GM19023 (cell line): ENCODE measurements around the gene MATR3.
A peak's percentile ranks its signal among the peaks of the same experiment; 100 is the strongest.

Source experiments
- ATAC-seq: cut with Tn5 transposase; IDR thresholded peaks from one replicate; pipeline ENCODE4 v1.9.1; 2021; ENCODE audit warnings: mild to moderate bottlenecking, moderate library complexity; ENCODE audit not compliant: unreplicated experiment

MATR3 gene

DNA sequence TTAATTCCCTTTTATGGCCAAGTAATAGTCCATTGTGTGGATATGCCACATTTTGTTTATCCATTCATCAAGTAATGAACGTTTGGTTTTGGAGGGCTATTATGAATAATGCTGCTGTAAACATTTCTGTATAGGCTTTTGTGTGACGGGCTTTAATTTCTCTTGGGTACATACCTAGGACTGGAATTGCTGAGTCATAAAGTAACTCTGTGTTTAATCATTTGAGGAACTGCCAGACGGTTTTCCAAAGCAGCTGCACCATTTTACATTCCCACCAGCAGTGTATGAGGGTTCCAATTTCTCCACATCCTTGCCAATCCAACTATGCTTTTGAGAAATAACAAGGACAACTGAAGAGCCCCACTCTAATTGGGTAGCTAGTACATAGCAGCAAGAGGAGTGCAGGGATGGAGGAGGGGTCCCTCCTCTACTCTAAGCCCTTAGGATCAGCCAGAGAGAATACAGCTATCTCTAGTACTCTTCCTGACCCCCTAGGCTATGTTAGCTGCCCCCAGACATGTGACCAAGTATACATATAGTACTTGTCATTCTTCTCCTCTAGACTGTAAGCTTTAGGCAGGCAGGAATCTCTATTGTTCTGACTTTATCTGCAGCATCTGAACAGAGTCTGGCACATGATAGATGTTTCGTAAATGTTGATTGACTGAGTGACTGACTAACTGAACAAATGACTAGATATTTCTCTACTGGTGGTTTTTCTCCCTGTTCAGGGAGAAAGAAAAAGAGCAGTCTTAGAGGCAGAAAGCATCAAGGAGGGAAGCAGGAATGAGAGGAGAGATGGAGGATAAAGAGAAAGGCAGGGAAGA is 22.1 kb upstream of the MATR3 start:
- ATAC-seq: no peak

DNA sequence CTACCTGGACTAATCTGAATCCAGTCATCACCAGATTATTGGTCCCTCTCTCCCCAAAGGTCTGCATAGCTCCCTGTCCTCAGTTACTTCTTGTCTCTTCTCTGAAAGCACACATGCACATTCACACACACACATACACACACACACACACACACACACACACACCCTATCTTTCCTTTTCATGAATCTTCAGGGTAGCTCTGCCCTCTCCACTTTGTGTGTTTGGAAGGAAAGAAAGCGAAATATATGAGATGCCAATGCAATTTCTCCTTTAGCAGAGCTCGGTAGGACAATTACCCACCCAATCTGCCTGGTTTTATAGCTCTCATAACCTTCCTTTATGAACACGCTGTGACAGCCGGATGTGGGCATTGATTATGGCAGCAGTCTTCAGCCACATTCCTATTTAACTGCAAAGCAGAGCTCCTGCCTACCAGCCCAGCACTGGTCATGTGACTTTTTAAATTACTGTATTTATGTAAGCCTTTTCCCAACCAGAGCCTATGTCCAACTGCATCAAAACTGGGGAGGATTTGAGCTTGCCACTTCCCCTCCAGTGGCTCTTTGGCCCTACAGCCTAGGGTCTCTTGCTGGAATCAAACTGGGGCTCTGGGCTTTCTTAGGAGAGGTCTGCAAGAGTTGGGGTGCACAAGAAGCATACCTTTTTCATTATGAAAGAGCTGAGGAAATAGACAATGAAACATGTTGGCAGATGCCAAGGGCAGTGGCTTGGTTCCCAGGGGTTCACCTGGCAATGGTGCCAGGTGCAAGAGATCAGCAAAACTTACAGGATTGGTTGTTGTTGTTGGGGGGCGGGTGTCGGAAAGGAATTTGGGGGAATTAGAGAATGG is 20.8 kb upstream of the MATR3 start:
- no peak for ATAC-seq

DNA sequence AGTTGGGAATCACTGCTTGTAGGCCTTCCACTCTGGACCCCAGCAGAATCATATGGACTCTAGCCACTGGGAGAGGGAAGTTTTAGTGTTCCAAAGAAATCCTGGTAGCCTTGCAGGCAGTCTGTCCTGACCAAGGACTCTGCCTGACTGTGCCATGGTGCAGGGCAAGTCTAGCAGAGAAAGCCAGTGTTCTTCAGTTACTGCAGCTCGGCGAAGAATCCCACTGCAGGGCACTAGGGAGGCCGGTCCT is 20.3 kb upstream of the MATR3 start:
- ATAC-seq: peak; percentile 10

DNA sequence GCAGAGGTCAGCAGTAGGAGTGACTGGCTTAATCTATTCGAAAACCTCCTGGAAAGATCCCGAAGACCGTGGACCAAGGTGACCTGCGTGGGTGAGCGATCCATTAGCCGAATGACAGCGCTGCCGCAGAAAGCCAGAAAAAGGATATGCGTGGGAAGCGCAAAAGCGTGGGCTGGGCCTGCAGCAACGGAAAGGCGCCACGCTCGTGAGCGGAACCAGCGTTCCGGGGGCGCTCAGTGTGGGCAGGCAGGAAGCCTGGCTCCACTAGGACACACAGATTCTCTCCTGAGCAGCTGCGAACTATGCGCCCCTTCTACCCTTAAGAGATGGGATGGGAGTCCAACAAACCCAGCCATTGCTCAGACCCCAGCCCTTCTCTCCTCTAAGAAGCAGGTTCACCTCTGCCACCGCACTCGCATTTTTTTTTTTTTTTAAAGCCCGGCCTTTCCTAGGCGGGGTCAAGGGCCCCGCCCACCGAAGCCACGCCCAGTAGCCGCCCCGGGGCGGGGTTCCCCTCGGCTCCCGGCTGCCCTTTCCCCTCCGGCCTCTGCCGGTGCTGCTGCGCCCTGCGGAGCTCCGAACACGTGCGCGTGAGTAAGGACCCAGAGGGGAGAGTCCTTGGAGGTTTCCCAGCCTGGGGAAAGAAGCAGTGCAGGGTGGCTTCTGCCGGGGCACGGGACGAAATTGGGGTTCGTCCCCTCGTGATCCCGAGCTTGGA is 19.8 kb upstream of the MATR3 start:
- ATAC-seq: peak; percentile 81

DNA sequence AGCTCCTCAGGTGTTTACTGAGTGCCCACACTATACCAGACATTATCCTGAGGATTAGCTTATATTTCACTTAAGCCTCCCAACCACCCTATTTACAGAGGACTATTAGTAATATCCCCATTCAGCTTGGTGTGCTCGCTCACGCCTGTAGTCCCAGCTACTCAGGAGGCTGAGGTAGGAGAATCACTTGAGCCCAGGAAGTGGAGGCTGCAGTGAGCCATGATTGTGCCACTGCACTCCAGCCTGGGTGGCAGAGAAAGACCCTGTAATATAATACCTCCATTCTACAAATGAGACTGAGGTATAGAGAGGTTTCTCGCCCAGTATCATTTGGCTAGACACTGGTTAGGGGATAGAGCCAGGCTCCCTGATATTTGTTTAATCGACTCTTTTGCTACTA is 18.0 kb upstream of the MATR3 start:
- ATAC-seq: no peak

DNA sequence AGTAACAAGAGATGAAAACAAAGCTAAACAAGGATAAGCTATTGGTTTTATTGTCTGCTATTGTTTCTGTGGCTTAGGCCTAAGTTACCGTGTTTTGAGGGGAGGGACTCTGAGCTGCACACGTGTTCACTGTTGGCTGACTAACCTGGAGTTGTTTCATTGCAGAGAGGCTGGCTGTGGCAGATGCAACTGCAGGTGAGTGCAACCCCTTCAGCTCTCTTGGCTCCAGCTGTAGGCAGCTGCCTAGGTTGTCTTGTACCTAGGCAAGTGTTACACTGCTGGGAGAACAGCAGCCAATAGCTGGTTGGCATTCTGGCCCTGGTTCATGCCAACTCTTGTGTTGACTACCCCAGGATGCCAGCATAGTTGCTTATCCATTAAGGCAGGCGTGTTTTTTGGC is 17.6 kb upstream of the MATR3 start:
- ATAC-seq: no peak

DNA sequence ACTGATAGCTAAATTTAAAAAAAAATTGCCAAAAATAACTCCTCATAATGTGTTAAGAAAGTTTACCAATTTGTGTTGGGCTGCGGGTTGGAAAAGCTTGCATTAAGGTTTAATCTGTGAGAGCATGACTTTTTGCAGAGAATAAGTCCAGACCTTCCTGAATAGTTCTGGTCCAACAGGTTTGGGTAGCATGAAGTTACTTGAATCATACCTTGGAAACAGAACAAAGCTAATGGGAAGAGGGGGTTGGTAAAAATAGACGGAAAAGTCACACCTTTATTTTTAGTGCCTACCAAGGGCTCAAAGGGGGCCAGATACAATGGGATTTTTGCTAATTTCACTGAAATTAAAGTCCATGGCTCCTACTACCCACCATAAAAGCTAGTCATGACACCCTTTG is 17.1 kb upstream of the MATR3 start:
- ATAC-seq: no peak

DNA sequence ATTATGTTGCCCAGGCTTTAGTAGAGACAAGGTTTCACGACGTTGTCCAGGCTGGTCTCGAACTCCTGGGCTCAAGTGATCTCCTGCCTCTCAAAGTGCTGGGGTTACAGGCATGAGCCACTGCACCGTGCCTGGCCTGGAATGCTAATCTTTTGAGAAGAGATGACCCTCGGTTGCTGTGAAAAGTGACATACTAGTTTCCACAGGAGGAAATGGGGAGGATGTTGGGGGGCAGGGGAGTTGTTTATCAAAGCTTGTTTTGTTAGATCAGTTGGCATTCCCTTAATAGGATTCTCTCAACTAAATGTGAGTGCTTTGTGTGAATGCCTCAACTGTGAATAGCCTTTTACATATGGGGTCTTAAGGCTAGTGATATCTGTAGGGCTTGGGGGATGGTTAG is 16.4 kb upstream of the MATR3 start:
- no peak for ATAC-seq

DNA sequence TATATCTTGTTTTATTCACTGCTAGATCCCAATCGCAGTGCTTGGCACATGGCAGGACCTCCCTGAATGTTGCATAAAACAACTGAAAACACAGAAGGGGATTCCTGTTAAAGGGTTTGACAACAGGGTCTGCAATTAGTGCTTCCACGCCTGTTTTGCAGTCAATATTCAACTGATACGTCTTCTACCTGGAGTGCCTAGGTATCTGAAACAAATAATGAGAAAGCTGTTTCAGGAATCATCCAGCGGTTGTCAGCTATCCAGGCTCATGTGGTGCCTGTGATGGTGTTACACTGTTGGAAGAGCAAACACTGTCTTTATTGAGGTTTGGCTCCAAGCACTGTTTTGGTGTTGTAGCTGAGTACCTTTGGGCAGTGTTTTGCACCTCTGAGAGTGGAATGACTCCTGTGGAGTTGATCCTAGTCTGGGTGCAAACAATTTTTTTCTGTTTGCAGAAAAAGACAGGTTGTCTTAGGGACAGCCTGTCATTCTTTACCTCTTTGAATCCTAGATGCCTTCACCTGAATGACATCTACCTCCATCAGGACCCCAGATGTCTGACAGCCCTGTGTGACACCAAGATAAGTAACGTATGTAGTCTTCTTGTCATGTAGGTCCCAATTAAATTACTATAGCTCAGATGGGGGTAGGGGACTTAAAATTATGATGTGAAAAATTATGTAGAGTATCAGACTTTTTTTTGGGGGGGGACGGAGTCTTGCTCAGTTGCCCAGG is 14.8 kb upstream of the MATR3 start:
- ATAC-seq: no peak

DNA sequence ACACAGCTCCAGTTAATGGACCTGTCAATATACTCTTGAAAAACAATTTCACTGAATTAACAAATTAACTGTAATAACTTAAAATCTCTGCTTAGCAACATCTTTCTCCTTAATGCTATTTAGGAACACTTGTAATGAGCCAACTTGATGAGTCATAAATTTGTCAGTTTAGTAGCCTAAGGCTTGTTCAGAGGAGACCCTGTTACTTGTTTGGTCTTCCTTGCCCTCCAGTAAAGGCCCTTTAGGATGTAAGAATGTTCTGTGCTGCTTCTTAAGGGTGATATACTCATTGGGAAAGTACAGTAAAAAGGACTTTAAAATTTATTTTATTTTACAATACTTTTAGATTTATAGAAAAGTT is 11.4 kb upstream of the MATR3 start:
- no peak for ATAC-seq

DNA sequence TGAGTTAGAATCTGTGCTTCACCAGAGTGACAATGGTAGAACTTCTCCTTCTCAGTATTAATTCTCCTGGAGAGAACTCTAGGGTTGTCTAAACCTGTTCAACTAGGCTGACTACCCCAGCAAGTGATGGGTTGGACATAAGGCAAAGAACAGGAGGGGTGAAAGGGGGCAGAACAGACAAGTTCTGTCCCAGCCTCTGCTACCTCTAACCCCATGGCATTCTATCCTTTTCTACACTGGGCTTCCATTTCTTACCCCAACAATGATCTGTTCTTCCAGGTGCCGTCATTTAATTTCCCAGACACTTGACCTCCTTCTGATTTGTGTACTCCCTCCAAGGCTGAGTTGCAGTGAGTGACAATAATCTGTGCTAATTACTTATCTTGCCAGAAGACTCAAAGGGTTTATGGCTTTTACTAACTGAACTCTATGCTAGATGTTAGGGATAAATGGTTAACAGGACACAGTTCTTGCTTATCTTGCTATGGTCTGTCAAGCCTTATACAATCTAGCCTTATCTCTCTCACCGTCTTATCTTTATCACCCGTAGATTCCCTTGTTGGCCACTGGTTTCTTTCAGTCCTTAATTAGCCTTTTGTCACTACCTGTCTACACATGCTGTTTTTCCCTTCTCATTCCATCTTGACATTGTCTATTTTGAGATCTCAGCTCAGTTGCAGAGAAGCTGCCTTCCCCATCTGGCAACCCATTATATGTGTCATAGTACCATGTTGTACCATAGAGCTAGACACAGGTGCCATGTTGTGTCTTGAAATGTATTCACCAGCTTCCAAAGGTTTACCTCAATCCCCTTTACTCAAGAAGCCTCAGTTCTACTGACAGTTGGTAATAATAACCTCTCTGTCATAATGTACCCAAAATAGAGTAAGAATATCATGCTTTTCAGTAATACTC is 10.0 kb upstream of the MATR3 start:
- no peak for ATAC-seq

DNA sequence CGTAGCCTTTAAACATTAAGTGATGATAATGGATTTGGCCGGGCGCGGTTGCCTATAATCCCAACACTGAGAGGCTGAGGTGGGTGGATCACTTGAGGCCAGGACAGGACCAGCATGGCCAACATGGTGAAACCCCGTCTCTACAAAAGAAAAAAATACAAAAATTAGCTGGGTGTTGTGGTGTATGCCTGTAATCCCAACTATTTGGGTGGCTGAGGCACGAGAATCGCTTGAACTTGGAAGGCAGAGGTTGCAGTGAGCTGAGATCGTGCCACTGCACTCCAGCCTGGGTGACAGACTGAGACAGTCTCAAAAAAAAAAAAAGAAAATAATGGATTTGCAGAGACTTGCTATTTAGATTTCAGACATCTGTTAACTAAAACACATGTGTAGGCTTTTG is 9.2 kb upstream of the MATR3 start:
- no peak for ATAC-seq

DNA sequence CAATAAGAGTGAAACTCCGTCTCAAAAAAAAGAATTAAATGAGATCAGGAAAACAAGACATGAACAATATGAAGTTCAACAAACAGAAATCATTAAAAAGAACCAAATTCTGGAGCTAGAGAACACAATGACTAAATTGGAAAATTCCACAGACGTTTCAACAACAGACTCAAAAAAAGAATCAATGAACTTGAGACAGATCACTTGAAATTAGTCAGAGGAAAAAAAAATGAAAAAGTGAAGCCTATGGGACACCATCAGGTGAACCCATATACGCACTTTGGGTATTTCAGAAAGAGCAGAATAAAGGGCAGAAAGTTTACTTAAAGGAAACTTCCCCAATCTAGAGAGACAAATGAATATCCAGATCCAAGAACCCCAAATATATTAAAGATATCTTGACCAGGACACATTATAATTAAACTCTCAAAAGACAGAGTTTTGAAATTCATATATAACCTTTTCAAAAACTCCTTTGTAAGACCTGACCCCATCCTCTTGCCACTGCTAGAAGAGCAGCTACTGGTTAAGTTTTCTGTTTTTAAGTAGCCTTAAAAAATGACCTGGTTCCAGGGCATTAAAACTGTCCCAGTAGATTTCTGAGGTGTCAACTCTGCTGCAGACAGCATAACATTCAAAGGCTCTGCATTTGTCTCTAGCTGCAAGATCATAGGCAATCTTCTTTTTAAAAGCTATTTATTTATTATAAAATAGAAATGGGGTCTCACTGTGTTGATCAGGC is 7.7 kb upstream of the MATR3 start:
- no peak for ATAC-seq

DNA sequence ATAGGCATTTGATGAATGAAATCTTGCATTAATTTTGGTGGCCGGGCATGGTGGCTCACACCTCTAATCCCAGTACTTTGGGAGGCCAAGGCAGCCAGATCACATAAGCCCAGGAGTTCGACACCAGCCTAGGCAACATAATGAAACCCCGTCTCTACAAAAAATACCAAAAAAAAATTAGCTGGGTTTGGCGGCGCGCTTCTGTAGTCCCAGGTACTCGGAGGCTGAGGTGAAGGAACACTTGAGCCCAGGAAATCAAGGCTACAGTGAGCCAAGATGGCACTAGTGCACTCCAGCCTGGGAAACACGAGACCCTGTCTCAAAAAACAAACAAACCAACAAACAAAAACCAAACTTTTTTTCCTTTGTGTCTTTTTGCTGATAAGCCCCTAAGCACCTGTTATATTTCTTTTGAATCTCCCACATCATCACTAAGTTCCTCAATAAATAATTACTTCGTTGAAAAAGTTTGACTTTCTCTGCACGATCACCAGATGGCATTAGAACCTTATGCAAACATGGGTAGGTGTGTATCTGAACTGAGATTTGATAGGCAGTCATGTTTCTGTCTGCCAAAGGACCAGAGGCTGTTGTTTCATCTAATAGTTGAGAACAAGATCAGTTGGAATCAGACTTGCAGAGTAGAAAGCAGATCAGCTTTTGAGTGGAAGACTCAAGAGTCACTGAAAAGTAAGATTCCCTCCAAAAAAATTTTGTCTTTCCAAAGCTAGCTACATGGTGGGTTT is 5.5 kb upstream of the MATR3 start:
- ATAC-seq: no peak

DNA sequence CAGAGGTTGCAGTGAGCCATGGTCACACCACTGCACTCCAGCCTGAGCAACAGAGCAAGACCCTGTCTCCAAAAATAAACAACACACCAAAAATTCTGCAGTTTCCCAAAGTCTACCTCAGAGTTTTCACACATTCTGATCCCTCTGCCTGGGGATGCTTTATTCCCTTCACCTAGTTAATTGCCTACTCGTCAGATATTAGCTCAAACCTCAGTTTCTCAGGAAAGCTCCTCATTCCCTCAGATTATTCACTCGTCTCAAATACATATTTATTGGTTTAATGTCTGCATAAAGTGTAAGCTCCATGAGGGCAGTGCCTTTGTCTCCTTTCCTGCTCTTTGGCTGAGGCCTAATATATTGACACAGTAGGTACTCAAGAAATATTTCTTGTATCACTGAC is 2.5 kb upstream of the MATR3 start:
- ATAC-seq: no peak

DNA sequence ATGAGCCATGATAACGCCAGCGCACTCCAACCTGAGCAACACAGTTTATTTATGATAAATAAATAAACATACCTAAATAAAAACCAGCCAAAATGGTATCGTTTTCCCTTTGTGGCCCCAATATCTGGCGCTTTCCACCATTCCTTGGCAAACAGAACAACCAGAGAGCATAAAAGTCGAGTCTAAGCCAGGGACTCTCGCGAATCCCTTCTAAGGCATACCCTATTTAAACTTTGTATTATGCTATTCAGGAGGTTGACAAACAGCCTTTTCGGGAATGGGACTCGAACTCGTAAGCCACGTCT is 386 bp upstream of the MATR3 start:
- ATAC-seq: no peak

DNA sequence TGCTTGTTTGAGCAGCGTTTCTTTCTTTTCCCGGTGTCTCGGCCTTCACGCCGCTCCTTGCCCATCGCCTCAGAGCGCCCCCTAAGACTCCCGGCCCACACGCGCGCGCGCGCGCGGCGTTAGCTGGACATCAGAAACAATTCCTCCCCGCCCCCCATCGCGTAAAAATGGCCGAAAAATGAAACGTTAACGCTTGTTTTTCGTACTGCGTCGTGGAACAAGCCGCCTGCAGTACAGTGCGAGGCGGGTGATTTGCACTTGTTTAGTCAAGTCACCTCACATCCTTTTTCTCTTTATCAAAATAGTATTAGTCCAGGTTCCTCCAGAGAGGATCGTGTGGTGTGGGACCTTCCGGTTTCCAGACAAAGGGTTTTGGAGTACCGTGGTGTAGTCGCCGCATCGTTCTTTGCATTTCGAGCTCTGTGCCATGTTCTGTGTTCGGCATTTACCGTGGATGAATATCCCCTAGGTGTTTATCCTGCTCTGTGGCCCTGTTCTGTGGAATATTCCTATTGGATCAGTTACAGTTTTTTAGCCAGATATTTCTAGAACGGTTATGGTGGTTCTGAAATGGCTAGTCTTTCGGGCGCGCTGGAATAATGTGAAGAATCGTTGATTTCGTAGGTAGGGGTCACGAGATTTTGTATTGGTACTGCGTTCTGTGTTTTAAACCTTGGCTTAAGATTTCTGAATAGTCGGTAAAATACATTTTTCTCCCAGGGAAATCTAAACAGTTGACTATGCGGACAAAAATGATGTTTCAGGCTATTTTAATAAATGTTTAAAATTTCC is 1.0 kb downstream of the MATR3 start:
- peak; percentile 37 for ATAC-seq

DNA sequence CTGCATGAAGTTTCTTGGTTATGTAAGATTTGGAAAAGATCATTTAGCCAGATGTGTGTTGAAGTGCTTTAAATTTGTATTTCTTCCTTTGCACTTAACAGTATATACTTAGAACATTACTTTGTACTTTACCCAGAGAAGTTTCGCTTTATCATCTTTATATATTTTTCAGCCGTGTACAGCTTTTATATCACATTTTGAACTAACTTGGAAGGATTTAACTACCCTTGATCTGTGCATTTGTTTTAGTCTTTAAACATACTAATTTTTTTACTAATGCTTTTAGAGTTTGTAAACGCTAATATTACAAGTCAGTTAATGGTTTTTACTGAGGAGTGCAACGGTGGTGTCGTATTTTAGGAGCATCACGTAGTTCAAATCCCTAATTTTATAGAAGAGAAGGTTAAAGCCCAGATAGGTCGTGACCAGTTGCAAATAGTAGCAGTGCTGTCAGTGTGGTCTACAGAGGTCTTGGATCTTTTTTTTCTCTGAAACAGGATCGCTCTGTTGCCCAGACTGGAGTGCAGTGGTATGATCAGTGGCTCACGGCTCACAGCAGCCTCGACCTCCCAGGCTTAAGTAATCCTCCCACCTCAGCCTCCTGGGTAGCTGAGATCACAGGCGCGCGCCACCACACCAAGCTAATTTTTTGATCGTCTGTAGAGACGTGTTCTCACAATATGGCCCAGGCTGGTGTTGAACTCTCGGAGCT is 2.0 kb downstream of the MATR3 start:
- no peak for ATAC-seq
